Type B pancreatic cell (in vitro differentiated cells): ENCODE measurements around the gene DAAM2. TPM values are rescaled to one million over a fixed set of nuclear protein-coding genes. Genes with fewer than 3 reads are reported as not detected.

ENCODE experiments used
- DNase-seq: peaks from one replicate; pipeline ENCODE4 v3.0.0; 2021; ENCODE audit warnings: mixed read lengths; ENCODE audit not compliant: unreplicated experiment; ENCODE audit errors: extremely low spot score
- H3K27ac Mint-ChIP-seq: 2 replicates; pipeline ENCODE4 v1.8.0; 2021; ENCODE audit warnings: mild to moderate bottlenecking, mixed read lengths
- H3K27me3 Mint-ChIP-seq: 2 replicates; pipeline ENCODE4 v1.8.0; 2021; ENCODE audit warnings: mixed read lengths
- H3K36me3 Mint-ChIP-seq: 2 replicates; pipeline ENCODE4 v1.8.0; 2021; ENCODE audit warnings: mixed read lengths
- H3K4me1 Mint-ChIP-seq: one replicate; pipeline ENCODE4 v1.8.0; 2021; ENCODE audit warnings: mixed read lengths; ENCODE audit not compliant: unreplicated experiment
- H3K4me3 Mint-ChIP-seq: 2 replicates; pipeline ENCODE4 v1.8.0; 2021; ENCODE audit warnings: mild to moderate bottlenecking, mixed read lengths
- H3K9me3 Mint-ChIP-seq: 2 replicates; pipeline ENCODE4 v1.8.0; 2021; ENCODE audit warnings: mixed read lengths
- long read RNA-seq: library from polyadenylated mRNA; unstranded; transcript quantifications from one replicate; pipeline ENCODE4 v2.0.0, GENCODE V29; 2020
- total RNA-seq: library from RNA; stranded (reverse); gene quantifications from 2 replicates; pipeline ENCODE4 v1.2.1, GENCODE V29; 2021; ENCODE audit warnings: low replicate concordance
- TF ChIP-seq, protein P1 (sequence below): fragments of 200-600 bp; sonication (generic); conservative IDR thresholded peaks from 2 replicates; pipeline ENCODE4 v1.5.0; 2021; ENCODE audit warnings: antibody characterized with exemption, mild to moderate bottlenecking

The DAAM2 gene
- total RNA-seq, result 4.4 and 22.6 TPM in 2 replicates
- long read RNA-seq, result 0 reads

GRCh38 chr6:39791850-39792539, at the start of gene DAAM2:
TSS of gene DAAM2 (plus strand) at chr6:39792376. CDS start at chr6:39856303, 63,927 bp downstream.
- peak; percentile 76 for DNase-seq
- Mint-ChIP-seq H3K27ac (peak within 1 kb of the TSS; percentile 58), H3K36me3 (no peaks in the 10 kb centered on the region), H3K4me3 (peak within 1 kb of the TSS; percentile 90), H3K9me3 (no peaks in the 10 kb centered on the region), H3K4me1 (peaks cover 25% of the 10 kb centered on the region), H3K27me3 (peaks cover 16% of the 10 kb centered on the region)
- TF ChIP-seq, protein P1, sequence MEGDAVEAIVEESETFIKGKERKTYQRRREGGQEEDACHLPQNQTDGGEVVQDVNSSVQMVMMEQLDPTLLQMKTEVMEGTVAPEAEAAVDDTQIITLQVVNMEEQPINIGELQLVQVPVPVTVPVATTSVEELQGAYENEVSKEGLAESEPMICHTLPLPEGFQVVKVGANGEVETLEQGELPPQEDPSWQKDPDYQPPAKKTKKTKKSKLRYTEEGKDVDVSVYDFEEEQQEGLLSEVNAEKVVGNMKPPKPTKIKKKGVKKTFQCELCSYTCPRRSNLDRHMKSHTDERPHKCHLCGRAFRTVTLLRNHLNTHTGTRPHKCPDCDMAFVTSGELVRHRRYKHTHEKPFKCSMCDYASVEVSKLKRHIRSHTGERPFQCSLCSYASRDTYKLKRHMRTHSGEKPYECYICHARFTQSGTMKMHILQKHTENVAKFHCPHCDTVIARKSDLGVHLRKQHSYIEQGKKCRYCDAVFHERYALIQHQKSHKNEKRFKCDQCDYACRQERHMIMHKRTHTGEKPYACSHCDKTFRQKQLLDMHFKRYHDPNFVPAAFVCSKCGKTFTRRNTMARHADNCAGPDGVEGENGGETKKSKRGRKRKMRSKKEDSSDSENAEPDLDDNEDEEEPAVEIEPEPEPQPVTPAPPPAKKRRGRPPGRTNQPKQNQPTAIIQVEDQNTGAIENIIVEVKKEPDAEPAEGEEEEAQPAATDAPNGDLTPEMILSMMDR, result no peak

GRCh38 chr6:39746795-39747194, 45.4 kb upstream of the DAAM2 start:
- Mint-ChIP-seq H3K27ac (no peak overlapping the region), H3K4me1 (no peaks in the 10 kb centered on the region), H3K27me3 (no peaks in the 10 kb centered on the region), H3K4me3 (no peak overlapping the region), H3K36me3 (no peaks in the 10 kb centered on the region), H3K9me3 (no peaks in the 10 kb centered on the region)
- no peak for DNase-seq
- TF ChIP-seq, protein P1, result no peak

DNA sequence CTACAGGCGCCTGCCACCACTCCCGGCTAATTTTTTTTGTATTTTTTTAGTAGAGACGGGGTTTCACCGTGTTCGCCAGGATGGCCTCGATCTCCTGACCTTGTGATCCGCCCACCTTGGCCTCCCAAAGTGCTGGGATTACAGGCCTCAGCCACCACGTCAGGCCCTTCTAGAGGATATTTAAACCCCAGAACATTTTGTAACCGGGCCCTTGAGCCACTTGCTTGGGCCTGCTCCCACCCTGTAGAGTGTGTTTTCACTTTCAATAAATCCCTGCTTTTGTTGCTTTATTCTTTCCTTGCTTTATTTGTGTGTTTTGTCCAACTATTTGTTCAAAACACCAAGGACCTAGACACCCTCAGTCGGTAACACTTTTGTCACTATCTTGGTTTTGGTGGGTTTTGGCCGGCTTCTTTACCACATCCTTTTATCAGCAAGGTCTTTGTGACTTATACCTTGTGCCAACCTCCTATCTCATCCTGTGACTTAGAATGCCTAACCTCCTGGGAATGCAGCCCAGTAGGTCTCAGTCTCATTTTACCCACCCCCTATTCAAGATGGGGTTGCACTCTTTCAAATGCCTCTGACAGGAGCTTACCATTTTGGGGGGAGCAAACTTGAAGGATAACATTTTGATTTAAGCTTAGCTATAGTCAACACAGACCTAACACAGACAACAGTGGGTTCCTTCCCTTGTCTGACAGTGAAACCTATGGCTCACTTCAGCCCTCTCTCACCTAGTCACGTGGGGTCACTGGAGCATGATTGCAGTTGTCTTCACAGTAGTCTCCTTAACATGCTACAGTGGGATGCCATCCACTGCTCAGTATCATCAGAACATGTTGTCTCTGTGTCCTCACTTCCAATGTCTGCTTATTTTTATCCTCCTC, 39.1 kb upstream of the DAAM2 start:
- DNase-seq, result no peak
- no peaks in the 10 kb centered on the region for H3K36me3 Mint-ChIP-seq
- TF ChIP-seq, protein P1, result no peak
- H3K27me3 Mint-ChIP-seq, result no peaks in the 10 kb centered on the region
- no peaks in the 10 kb centered on the region for H3K9me3 Mint-ChIP-seq
- H3K27ac Mint-ChIP-seq, result no peak overlapping the region
- H3K4me3 Mint-ChIP-seq, result no peak overlapping the region
- H3K4me1 Mint-ChIP-seq, result peaks cover 7% of the 10 kb centered on the region

- Mint-ChIP-seq H3K4me1 (peaks cover 7% of the 10 kb centered on the region), H3K36me3 (no peaks in the 10 kb centered on the region), H3K27me3 (no peaks in the 10 kb centered on the region), H3K4me3 (no peak overlapping the region), H3K27ac (no peak overlapping the region), H3K9me3 (no peaks in the 10 kb centered on the region)
- TF ChIP-seq, protein P1, result no peak
- DNase-seq, result no peak
Measured at GRCh38 chr6:39753725-39754045, 38.5 kb upstream of the DAAM2 start.

GRCh38 chr6:39754514-39755115, 37.6 kb upstream of the DAAM2 start:
- H3K36me3 Mint-ChIP-seq, result no peaks in the 10 kb centered on the region
- no peak overlapping the region for H3K4me3 Mint-ChIP-seq
- no peaks in the 10 kb centered on the region for H3K9me3 Mint-ChIP-seq
- no peak overlapping the region for H3K27ac Mint-ChIP-seq
- no peaks in the 10 kb centered on the region for H3K27me3 Mint-ChIP-seq
- DNase-seq, result no peak
- H3K4me1 Mint-ChIP-seq, result peaks cover 7% of the 10 kb centered on the region
- TF ChIP-seq, protein P1, result no peak
